Dermis microvascular lymphatic vessel endothelial cell (primary cell): ENCODE data around the gene SBF2. TPM values are rescaled to one million over a fixed set of nuclear protein-coding genes. Genes with fewer than 3 reads are reported as not detected.

Experiments used
- DNase-seq, 2 donors: peaks; one replicate each; pipeline versions ENCODE4 v3.0.0 to v3.0.0-alpha.2; 2010; ENCODE audit warnings: low read depth in 2 of 2
- total RNA-seq: library from RNA; depleted of rRNA; stranded (reverse); fragments of >200 nt; gene quantifications from 2 replicates; pipeline ENCODE4 v1.2.1, GENCODE V29; 2014

The SBF2 gene
- total RNA-seq, 1 donor from 2014 or later = 31.7 TPM

- no peak for DNase-seq
These were observed 476.8 kb downstream of the SBF2 start for GRCh38 chr11:9817191-9817590.

- DNase-seq = no peak
These were observed 478.4 kb downstream of the SBF2 start for GRCh38 chr11:9815486-9816136.

GRCh38 chr11:9814108-9814507 lies 479.9 kb downstream of the SBF2 start:
- DNase-seq = no peak

- DNase-seq = no peak
These were observed 485.1 kb downstream of the SBF2 start for GRCh38 chr11:9808943-9809342.

GRCh38 chr11:9806946-9807687 lies 486.9 kb downstream of the SBF2 start:
- DNase-seq = no peak

- DNase-seq = no peak
These were observed 489.6 kb downstream of the SBF2 start for GRCh38 chr11:9804419-9804902.

GRCh38 chr11:9803685-9804418 lies 490.2 kb downstream of the SBF2 start:
- peak; percentile 40 to 74 for DNase-seq

GRCh38 chr11:9802291-9802861 lies 491.6 kb downstream of the SBF2 start:
- DNase-seq = no peak

GRCh38 chr11:9799886-9800285 lies 494.1 kb downstream of the SBF2 start:
- no peak for DNase-seq

- no peak for DNase-seq
These were observed 496.7 kb downstream of the SBF2 start for GRCh38 chr11:9797300-9797699.

GRCh38 chr11:9796854-9797253 lies 497.2 kb downstream of the SBF2 start:
- no peak for DNase-seq

GRCh38 chr11:9796266-9796665 lies 497.8 kb downstream of the SBF2 start:
- no peak for DNase-seq

- peak; percentile 77 to 78 for DNase-seq
These were observed 503.3 kb downstream of the SBF2 start for GRCh38 chr11:9790703-9791102.

- DNase-seq = no peak
These were observed 504.1 kb downstream of the SBF2 start for GRCh38 chr11:9789910-9790309.

GRCh38 chr11:9787981-9788521 lies 506.0 kb downstream of the SBF2 start:
- no peak for DNase-seq

- DNase-seq = no peak
These were observed 506.8 kb downstream of the SBF2 start for GRCh38 chr11:9787260-9787659.

- DNase-seq = no peak
These were observed 509.3 kb downstream of the SBF2 start for GRCh38 chr11:9784602-9785315.

GRCh38 chr11:9783986-9784385 lies 510.0 kb downstream of the SBF2 start:
- no peak for DNase-seq

GRCh38 chr11:9780929-9781328 lies 513.1 kb downstream of the SBF2 start:
- no peak for DNase-seq

- no peak for DNase-seq
These were observed 516.5 kb downstream of the SBF2 start for GRCh38 chr11:9777525-9777924.

- no peak for DNase-seq
These were observed 517.0 kb downstream of the SBF2 start for GRCh38 chr11:9777066-9777465.
